Cardiac fibroblast (primary cell): ENCODE data around the gene UBN1.

Experiments used
- DNase-seq, 2 donors: peaks; one replicate each; pipeline versions ENCODE4 v3.0.0 to v3.0.0-alpha.2; 2010; ENCODE audit warnings: low read depth in 2 of 2
- H3K4me3 ChIP-seq, 2 donors: replicated peaks in 1 of 2; 1 replicate in 1 of 2; 2 replicates in 1 of 2; pipeline ENCODE4 v1.5.1; 2011; ENCODE audit warnings: low read depth in 2 of 2, low read length in 2 of 2, mild to moderate bottlenecking in 2 of 2, moderate library complexity in 1 of 2
- CTCF ChIP-seq: IDR thresholded peaks from one replicate; pipeline ENCODE4 v1.5.1; 2011; ENCODE audit warnings: low read depth, mild to moderate bottlenecking, low read length, inconsistent platforms

Gene UBN1

GRCh38 chr16:4801051-4801961 lies 46.0 kb upstream of the UBN1 start:
- DNase-seq = no peak
- no peak for TF ChIP-seq CTCF
- H3K4me3 ChIP-seq = peak overlapping the region; percentile 67 to 78

- no peak for TF ChIP-seq CTCF
- peak; percentile 19 to 52 for DNase-seq
- H3K4me3 ChIP-seq = peak within 1 kb of the TSS; percentile 67 to 78
Measured at GRCh38 chr16:4801962-4802658, 45.2 kb upstream of the UBN1 start, which contains the start of gene ROGDI. ROGDI (minus strand) TSS chr16:4802633; CDS start chr16:4802571, 62 bp downstream.

GRCh38 chr16:4802659-4803287 lies 44.5 kb upstream of the UBN1 start:
- H3K4me3 ChIP-seq = peak overlapping the region; percentile 67 to 78
- no peak for TF ChIP-seq CTCF
- DNase-seq = peak; percentile 92 to 93

- no peak for TF ChIP-seq CTCF
- H3K4me3 ChIP-seq = peak overlapping the region in 1 of 2 donors; percentile 78
- DNase-seq = peak in 1 of 2 donors; percentile 8
Measured at GRCh38 chr16:4803401-4803844, 43.9 kb upstream of the UBN1 start.

- no peak overlapping the region for H3K4me3 ChIP-seq
- no peak for TF ChIP-seq CTCF
- no peak for DNase-seq
Measured at GRCh38 chr16:4803898-4804762, 43.2 kb upstream of the UBN1 start.

GRCh38 chr16:4805231-4805630 lies 42.0 kb upstream of the UBN1 start:
- peak in 1 of 2 donors; percentile 26 for DNase-seq
- H3K4me3 ChIP-seq = no peak overlapping the region
- TF ChIP-seq CTCF = no peak
